Vagina (tissue), 2 donors: ENCODE measurements around the gene ROM1.

Experiments
- POLR2A ChIP-seq, 2 donors: fragments of 450-650 bp; IDR thresholded peaks; one replicate each; pipeline ENCODE4 v1.6.1; 2017; ENCODE audit warnings: antibody characterized with exemption in 2 of 2, mild to moderate bottlenecking in 2 of 2, moderate library complexity in 2 of 2
- TF ChIP-seq, protein P1 (sequence below), 3 experiments: fragments of 450-650 bp in 2 of 3; fragments of 200-600 bp in 1 of 3; sonication (generic) in 1 of 3; IDR thresholded peaks; one replicate each; pipeline ENCODE4 v1.5.1; 2017 to 2019; ENCODE audit warnings: antibody characterized with exemption in 3 of 3, mild to moderate bottlenecking in 2 of 3, moderate library complexity in 2 of 3

DNA sequence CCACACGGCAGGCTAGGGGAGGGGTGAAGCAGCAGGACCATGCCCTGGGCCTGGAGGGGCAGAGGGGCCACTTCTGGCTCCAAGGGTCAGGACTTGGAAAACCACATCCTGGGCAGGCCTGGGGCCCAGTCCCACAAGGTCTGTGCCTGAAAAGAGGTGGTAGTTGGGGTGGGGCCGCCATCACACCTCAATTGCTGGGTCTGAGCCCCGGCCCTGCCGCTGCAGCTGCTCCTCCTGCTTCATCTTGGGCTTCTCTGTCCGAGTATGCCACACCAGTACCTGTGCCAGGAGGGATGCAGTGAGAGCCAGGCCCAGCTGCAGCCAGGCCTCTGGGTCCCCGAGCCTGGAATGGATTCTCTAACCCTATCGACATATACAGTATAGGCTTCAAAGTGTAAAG lies 2.5 kb downstream of the ROM1 start:
- TF ChIP-seq, protein P1, sequence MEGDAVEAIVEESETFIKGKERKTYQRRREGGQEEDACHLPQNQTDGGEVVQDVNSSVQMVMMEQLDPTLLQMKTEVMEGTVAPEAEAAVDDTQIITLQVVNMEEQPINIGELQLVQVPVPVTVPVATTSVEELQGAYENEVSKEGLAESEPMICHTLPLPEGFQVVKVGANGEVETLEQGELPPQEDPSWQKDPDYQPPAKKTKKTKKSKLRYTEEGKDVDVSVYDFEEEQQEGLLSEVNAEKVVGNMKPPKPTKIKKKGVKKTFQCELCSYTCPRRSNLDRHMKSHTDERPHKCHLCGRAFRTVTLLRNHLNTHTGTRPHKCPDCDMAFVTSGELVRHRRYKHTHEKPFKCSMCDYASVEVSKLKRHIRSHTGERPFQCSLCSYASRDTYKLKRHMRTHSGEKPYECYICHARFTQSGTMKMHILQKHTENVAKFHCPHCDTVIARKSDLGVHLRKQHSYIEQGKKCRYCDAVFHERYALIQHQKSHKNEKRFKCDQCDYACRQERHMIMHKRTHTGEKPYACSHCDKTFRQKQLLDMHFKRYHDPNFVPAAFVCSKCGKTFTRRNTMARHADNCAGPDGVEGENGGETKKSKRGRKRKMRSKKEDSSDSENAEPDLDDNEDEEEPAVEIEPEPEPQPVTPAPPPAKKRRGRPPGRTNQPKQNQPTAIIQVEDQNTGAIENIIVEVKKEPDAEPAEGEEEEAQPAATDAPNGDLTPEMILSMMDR (IDR thresholded peaks at IDR 0.05), result no peak
- no peak for TF ChIP-seq POLR2A (IDR thresholded peaks at IDR 0.05)
